HG03354 (cell line): ENCODE measurements around the gene STAC2.
"Not testable (repeated sequence)": the region's sequence is repeated elsewhere in the genome, so short reads cannot be mapped to it uniquely, and the experiment has no call there.

ENCODE experiments used
- ATAC-seq: cut with Tn5 transposase; IDR thresholded peaks from one replicate; pipeline ENCODE4 v1.9.1; 2021; ENCODE audit warnings: mild to moderate bottlenecking; ENCODE audit not compliant: unreplicated experiment, poor library complexity, severe bottlenecking

Gene STAC2

DNA sequence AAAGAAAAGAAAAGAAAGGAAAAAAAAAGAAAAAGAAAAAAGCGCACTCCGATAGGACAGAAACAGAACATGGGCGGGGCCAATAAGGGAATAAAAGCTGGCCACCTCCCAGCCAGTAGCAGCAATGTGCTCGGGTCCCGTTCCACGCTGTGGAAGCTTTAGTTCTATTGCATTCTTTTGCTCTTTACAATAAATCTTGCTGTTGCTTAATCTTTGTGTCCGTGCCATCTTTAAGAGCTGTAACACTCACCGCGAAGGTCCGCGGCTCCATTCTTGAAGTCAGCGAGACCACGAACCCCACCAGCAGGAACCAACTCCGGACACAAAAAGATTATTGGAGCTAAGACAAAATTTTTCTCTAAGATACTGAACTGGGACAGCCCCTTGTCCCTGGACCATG is 56.6 kb downstream of the STAC2 start:
- no peak for ATAC-seq

DNA sequence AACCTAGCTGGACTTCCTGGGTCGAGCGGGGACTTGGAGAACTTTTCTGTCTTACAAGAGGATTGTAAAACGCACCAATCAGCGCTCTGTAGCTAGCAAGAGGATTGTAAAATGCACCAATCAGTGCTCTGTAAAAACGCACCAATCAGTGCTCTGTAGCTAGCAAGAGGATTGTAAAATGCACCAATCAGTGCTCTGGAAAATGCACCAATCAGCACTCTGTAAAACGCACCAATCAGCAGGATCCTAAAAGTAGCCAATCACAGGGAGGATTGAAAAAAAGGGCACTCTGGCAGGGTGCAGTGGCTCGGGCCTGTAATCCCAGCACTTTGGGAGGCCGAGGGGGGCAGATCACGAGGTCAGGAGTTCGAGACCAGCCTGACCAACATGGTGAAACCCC is 57.2 kb downstream of the STAC2 start:
- ATAC-seq: not testable (repeated sequence)

DNA sequence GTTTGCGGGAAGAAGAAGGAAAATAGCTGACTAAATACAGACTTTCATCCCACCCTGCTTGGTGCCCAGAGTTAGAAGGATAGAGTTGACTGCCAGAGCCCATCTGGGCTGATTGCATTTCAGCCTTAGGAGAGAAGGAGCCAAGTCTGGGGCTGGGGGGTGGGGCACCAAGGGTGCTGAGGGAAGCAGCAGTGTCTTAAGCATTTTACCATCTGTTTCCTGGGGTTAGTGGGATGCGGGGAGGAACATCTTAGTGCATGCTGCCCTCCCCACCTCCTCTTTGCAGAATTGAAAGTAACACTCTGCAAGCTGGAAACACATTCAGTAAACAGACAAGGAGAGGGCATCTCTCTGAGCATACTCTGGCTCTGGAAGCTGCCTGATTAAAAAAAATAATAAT is 58.3 kb downstream of the STAC2 start:
- ATAC-seq: no peak

DNA sequence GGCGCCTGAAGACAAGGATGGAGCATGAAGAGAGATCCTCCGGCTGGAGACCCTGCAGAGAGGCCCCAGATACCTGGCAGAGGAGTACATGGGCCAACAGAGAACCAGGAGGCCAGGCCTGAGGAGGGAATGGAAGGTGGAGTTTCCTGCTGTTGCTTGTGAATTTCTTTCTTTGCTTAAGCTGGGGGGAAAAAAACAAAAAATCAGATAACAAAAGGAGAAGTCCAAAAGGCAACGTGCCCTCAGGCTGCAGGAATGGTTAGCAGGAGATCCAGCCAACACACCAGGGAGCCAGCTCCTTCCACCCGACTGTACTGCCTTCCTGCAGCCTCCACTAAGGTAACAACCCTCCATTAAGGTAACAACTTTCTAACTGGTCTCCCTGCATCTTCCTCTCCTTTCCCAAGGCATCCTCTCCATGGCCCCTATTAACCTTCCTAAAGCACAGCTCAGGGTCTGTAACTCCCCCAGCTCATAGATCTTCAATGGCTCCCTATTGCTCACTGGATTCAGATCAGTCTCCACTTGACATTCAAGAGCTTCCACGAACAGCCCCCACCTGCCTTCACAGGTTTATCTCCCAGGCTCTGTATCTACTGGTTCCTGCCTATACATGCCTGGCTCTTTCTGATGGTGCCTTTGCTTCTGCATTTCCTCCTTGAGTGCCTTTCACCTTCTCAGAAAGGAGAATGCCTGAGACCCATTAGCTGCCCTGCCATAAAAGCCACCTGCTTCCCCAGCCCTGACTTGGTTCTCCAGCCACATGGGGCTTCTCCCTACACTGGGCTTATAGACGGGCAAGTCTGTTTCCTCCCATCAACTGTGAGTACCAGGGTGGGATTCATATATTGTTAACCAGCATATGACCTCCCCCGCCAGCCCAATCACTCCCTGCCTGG is 59.1 kb downstream of the STAC2 start:
- no peak for ATAC-seq

DNA sequence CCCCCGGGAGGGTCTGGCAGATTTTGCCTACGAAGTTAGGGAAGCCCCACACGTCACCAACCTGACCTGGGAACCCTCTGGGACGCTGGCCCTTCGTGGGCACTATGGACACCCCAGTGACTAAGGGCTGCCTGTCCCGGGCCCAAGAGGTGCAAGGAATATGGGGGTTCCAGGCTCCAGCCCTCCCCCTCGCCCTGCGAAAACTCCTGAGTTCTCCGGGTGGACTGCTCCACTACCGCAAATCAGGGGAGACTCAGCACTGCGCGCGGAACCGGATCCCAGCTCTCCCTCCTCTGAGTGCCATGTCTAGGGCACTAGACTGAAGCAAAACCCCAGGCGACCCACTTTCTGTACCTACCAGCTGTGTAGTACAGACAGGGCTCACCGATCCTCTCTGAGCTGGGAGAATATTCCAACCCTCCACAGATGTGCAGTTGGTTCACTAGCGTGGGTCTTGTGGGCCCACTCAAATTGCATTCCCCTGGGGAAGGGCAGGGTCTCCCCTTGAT is 59.9 kb downstream of the STAC2 start, which contains the start of gene ARL5C:
ARL5C (minus strand) TSS at position 321 of the 509 bp plus-strand sequence. CDS start 401 bp downstream, outside the sequence.
- ATAC-seq: no peak

DNA sequence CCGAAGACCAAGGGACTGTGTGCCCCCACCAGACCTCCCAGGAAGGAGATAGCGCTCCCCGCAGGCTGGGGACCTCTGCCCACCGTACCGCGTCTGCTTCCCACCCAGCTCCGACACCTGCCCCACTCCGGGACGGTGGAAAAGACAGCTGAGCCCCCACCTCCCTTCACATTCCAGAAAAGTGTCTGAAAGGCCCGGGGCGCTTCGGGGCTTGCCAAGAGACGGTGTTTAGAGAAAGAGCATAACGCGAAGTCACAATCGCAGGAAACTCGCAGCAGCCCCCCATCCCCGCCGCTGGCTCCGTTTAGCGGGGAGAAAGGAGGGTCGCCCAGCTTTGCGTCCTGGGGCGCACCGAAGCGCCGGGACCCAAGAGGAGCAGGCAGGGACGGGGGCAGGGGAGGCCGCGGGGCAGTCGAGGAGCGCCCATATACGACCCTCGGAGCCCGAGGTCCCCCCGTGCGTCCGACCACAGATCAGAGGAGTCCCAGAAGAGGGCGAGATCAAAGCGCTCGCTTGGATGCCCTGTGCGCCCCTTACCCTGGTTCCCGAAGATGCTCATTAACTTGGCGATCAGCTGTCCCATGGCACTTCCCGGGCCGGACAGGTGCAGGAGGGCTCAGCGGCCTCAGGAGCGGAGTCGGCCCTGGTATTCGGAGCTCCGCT is 60.4 kb downstream of the STAC2 start:
- ATAC-seq: no peak

DNA sequence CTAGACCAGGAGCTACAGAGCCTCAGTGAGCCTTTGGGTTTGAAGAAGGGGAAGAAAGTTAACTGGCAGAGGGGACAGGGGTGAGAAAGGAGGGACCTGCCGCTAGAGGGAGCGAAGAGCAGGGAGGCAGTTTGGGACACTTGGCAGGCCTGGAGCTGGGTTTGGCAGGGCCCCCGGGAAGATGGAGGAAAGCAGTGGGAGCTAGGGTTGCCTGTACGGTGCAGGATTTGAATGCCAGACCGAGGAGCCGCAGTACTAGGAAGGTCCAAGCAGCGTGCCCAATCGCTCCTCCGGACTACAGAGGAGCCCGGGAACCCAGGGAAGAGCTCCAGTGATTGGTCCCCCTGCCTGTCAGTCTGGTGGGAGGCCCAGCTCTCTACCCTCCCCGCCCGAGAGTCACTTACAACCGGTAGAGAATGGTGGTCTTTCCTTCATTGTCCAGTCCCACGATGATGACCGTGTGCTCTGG is 61.0 kb downstream of the STAC2 start:
- ATAC-seq: peak; percentile 84

DNA sequence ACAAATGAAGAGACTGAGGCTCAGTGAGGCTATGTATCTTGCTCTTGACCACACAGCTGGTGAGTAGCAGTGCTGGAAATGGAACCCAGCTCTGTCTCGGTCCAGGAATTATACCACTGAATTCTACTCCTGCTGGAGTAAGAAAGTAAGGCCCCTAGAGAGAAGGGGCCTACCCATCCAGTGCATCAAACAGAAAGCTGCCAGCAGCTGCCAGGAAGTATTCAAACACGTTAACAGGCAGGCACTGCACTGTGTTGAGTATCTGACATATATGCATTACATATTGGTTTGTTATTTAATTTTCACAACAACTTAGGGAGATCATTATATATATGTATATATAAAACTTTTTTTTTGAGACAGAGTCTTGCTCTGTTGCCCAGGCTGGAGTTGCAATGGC is 63.8 kb downstream of the STAC2 start:
- no peak for ATAC-seq
